A673 (cell line): ENCODE results near the gene MAMDC4. TPM values are rescaled to one million over a fixed set of nuclear protein-coding genes. Genes with fewer than 3 reads are reported as not detected.
"Not testable (repeated sequence)": the region's sequence is repeated elsewhere in the genome, so short reads cannot be mapped to it uniquely, and the experiment has no call there.

Experiments used
- BruUV-seq: library from RNA; stranded (reverse); fragments of 400-500 nt; replicated peaks from 2 replicates; lab custom pipeline; 2021; lab: Mats Ljungman, UMichigan
- CTCF ChIA-PET: fragments of 300-600 bp; sonication (Branson Sonifier 250); formaldehyde crosslinking; loops from one replicate; lab custom pipeline; 2022; ENCODE audit warnings: antibody characterized with exemption; lab: Charles Lee
- POLR2A ChIA-PET: fragments of 300-600 bp; sonication (Branson Sonifier 250); formaldehyde crosslinking; loops from one replicate; lab custom pipeline; 2022; ENCODE audit warnings: antibody characterized with exemption; ENCODE audit not compliant: low non-redundant PET; lab: Charles Lee
- DNase-seq: peaks from one replicate; pipeline ENCODE4 v3.0.0-alpha.2; 2015; ENCODE audit warnings: low spot score
- H3K27ac ChIP-seq: fragments of 200-600 bp; sonication (generic); 2 replicates; pipeline ENCODE4 v1.5.1; 2016; ENCODE audit warnings: mixed run types, low read depth, mild to moderate bottlenecking, mixed read lengths, antibody characterized with exemption, low read length; ENCODE audit not compliant: poor library complexity, severe bottlenecking
- H3K27me3 ChIP-seq: fragments of 200-600 bp; sonication (generic); replicated peaks from 2 replicates; pipeline ENCODE4 v1.6.1; 2017; ENCODE audit warnings: mixed run types, low read depth, mild to moderate bottlenecking, mixed read lengths, antibody characterized with exemption, low read length; ENCODE audit not compliant: insufficient read depth, poor library complexity
- H3K36me3 ChIP-seq: fragments of 200-600 bp; sonication (generic); 2 replicates; pipeline ENCODE4 v1.6.1; 2016; ENCODE audit warnings: mixed run types, mild to moderate bottlenecking, mixed read lengths, antibody characterized with exemption, low read length; ENCODE audit not compliant: insufficient read depth, poor library complexity, severe bottlenecking
- H3K4me1 ChIP-seq: fragments of 200-600 bp; sonication (generic); 2 replicates; pipeline ENCODE4 v1.6.1; 2017; ENCODE audit warnings: mixed run types, mild to moderate bottlenecking, mixed read lengths, antibody characterized with exemption, low read length; ENCODE audit not compliant: insufficient read depth, poor library complexity, severe bottlenecking
- H3K4me3 ChIP-seq: fragments of 200-600 bp; sonication (generic); 2 replicates; pipeline ENCODE4 v1.5.1; 2016; ENCODE audit warnings: low read depth, mixed run types, mild to moderate bottlenecking, mixed read lengths, low read length; ENCODE audit not compliant: poor library complexity, severe bottlenecking
- H3K9me3 ChIP-seq: fragments of 200-600 bp; sonication (generic); 2 replicates; pipeline ENCODE4 v1.6.1; 2016; ENCODE audit warnings: mixed run types, low read depth, mild to moderate bottlenecking, mixed read lengths, antibody characterized with exemption, low read length; ENCODE audit not compliant: poor library complexity, severe bottlenecking
- CTCF ChIP-seq: fragments of 300-800, 200-600 bp; sonication (generic); conservative IDR thresholded peaks from 2 replicates; pipeline ENCODE4 v1.5.1; 2017; ENCODE audit warnings: low read depth, mild to moderate bottlenecking, antibody characterized with exemption, low read length, moderate library complexity, mixed read lengths
- EZH2 ChIP-seq: fragments of 200-600 bp; sonication (generic); IDR thresholded peaks from 2 replicates; pipeline ENCODE4 v1.6.1; 2017; ENCODE audit warnings: borderline replicate concordance, low read depth, mild to moderate bottlenecking, mixed read lengths, antibody characterized with exemption, low read length; ENCODE audit not compliant: poor library complexity, severe bottlenecking
- intact Hi-C: fragments of 100-400 bp; cut with micrococcal nuclease; formaldehyde crosslinking; loops from one replicate; pipeline ENCODE4 v1.10.0; 2022; ENCODE audit not compliant: unreplicated experiment
- total RNA-seq: library from RNA; stranded (reverse); gene quantifications from 2 replicates; pipeline ENCODE4 v1.2.3, GENCODE V29; 2021

MAMDC4 gene
- total RNA-seq, 1 experiment from 2014 or later = 7.9 TPM

GRCh38 chr9:136843801-136844740 lies 8.1 kb upstream of the MAMDC4 start:
- H3K4me3 ChIP-seq, BruUV-seq, POLR2A ChIA-PET, H3K9me3 ChIP-seq, H3K27me3 ChIP-seq, H3K27ac ChIP-seq, H3K36me3 ChIP-seq: not testable (repeated sequence)
- TF ChIP-seq CTCF = peak; percentile 64
- DNase-seq = peak; percentile 52
- H3K4me1 ChIP-seq = peaks cover 32% of the 10 kb centered on the region
- intact Hi-C loops = loop anchor here (5.0 kb wide), 1 partner anchor 42 kb away; no protein-coding TSS in a partner anchor
- CTCF ChIA-PET = interaction anchor here (0.6 to 0.7 kb wide), 2 partner anchors 51 to 79 kb away, joined by 3 to 5 read pairs; no protein-coding TSS in a partner anchor

GRCh38 chr9:136844761-136845464 lies 7.2 kb upstream of the MAMDC4 start:
- POLR2A ChIA-PET = no interaction called here
- no peak for TF ChIP-seq EZH2
- no peak for TF ChIP-seq CTCF
- no TSS peak for BruUV-seq
- CTCF ChIA-PET = no interaction called here
- H3K9me3 ChIP-seq = no peaks in the 10 kb centered on the region
- no peak overlapping the region for H3K4me3 ChIP-seq
- peaks cover under 1% of the 10 kb centered on the region for H3K36me3 ChIP-seq
- peaks cover 32% of the 10 kb centered on the region for H3K4me1 ChIP-seq
- intact Hi-C loops = loop anchor here (5.0 kb wide), 1 partner anchor 43 kb away; no protein-coding TSS in a partner anchor
- no peak overlapping the region for H3K27ac ChIP-seq
- no peak for DNase-seq
- no peaks in the 10 kb centered on the region for H3K27me3 ChIP-seq

GRCh38 chr9:136845465-136846260 lies 6.5 kb upstream of the MAMDC4 start:
- Histone ChIP-seq H3K27me3 (no peaks in the 10 kb centered on the region), H3K27ac (no peak overlapping the region), H3K4me3 (no peak overlapping the region), H3K4me1 (peaks cover 30% of the 10 kb centered on the region), H3K9me3 (no peaks in the 10 kb centered on the region), H3K36me3 (no peaks in the 10 kb centered on the region)
- ChIA-PET CTCF (no interaction called here), POLR2A (no interaction called here)
- DNase-seq = no peak
- intact Hi-C loops = no loop called here
- BruUV-seq = no TSS peak
- TF ChIP-seq CTCF (no peak), EZH2 (no peak)
